Endothelial cell (in vitro differentiated cells): ENCODE measurements around the gene RUFY4. TPM values are rescaled to one million over a fixed set of nuclear protein-coding genes. Genes with fewer than 3 reads are reported as not detected.

ENCODE experiments used
- DNase-seq: peaks from one replicate; pipeline ENCODE4 v3.0.0; 2021; ENCODE audit warnings: low spot score
- H3K27ac Mint-ChIP-seq: one replicate; pipeline ENCODE4 v1.8.0; 2021; ENCODE audit warnings: mixed read lengths, inconsistent platforms; ENCODE audit not compliant: unreplicated experiment
- H3K27me3 Mint-ChIP-seq: one replicate; pipeline ENCODE4 v1.8.0; 2021; ENCODE audit warnings: mild to moderate bottlenecking, moderate library complexity, mixed read lengths, inconsistent platforms; ENCODE audit not compliant: unreplicated experiment
- H3K36me3 Mint-ChIP-seq: one replicate; pipeline ENCODE4 v1.8.0; 2021; ENCODE audit warnings: mild to moderate bottlenecking, low read depth, mixed read lengths, inconsistent platforms; ENCODE audit not compliant: unreplicated experiment
- H3K4me1 Mint-ChIP-seq: one replicate; pipeline ENCODE4 v1.8.0; 2021; ENCODE audit warnings: mild to moderate bottlenecking, mixed read lengths, inconsistent platforms; ENCODE audit not compliant: unreplicated experiment
- H3K4me3 Mint-ChIP-seq: one replicate; pipeline ENCODE4 v1.8.0; 2021; ENCODE audit warnings: mild to moderate bottlenecking, mixed read lengths, inconsistent platforms; ENCODE audit not compliant: unreplicated experiment
- H3K9me3 Mint-ChIP-seq: one replicate; pipeline ENCODE4 v1.8.0; 2021; ENCODE audit warnings: mixed read lengths, inconsistent platforms; ENCODE audit not compliant: unreplicated experiment
- CTCF ChIP-seq: fragments of 200-600 bp; sonication (generic); IDR thresholded peaks from one replicate; pipeline ENCODE4 v1.5.0; 2021; ENCODE audit warnings: antibody characterized with exemption; ENCODE audit not compliant: unreplicated experiment
- total RNA-seq: library from RNA; stranded (reverse); fragmentation: NEBNext Ultra II Directional; extraction: Animal tissue kit (Norgen Biotek cat#: 25700); gene quantifications from one replicate; pipeline ENCODE4 v1.2.1, GENCODE V29; 2021; ENCODE audit not compliant: unreplicated experiment

Gene RUFY4
- total RNA-seq, 1 donor from 2014 or later: not detected

- Mint-ChIP-seq H3K4me3 (no peak within 1 kb of the TSS), H3K36me3 (no peaks in the 10 kb centered on the region), H3K27ac (peak within 1 kb of the TSS; percentile 80), H3K9me3 (peaks cover 3% of the 10 kb centered on the region), H3K27me3 (peaks cover 4% of the 10 kb centered on the region), H3K4me1 (peaks cover 18% of the 10 kb centered on the region)
- no peak for DNase-seq
- no peak for TF ChIP-seq CTCF
These were observed 56.6 kb downstream of the RUFY4 start, which contains the start of gene CXCR2 for GRCh38 chr2:218125626-218126080. Gene CXCR2, plus strand, starts transcription at chr2:218126028. Its CDS starts 8,774 bp downstream, at chr2:218134802.

- Mint-ChIP-seq H3K27ac (no peak overlapping the region), H3K4me1 (peaks cover 18% of the 10 kb centered on the region), H3K4me3 (no peak overlapping the region), H3K36me3 (no peaks in the 10 kb centered on the region), H3K9me3 (no peaks in the 10 kb centered on the region), H3K27me3 (peaks cover 5% of the 10 kb centered on the region)
- TF ChIP-seq CTCF: no peak
- DNase-seq: no peak
These were observed 58.9 kb downstream of the RUFY4 start for GRCh38 chr2:218127929-218128455.

GRCh38 chr2:218128781-218129457, 59.9 kb downstream of the RUFY4 start:
- Mint-ChIP-seq H3K4me3 (no peak overlapping the region), H3K36me3 (no peaks in the 10 kb centered on the region), H3K9me3 (no peaks in the 10 kb centered on the region), H3K27ac (no peak overlapping the region), H3K27me3 (peaks cover 6% of the 10 kb centered on the region), H3K4me1 (peaks cover 18% of the 10 kb centered on the region)
- TF ChIP-seq CTCF: no peak
- DNase-seq: no peak

- Mint-ChIP-seq H3K27ac (no peak overlapping the region), H3K9me3 (no peaks in the 10 kb centered on the region), H3K4me3 (no peak overlapping the region), H3K4me1 (peaks cover 16% of the 10 kb centered on the region), H3K36me3 (no peaks in the 10 kb centered on the region), H3K27me3 (peaks cover 6% of the 10 kb centered on the region)
- TF ChIP-seq CTCF: no peak
- DNase-seq: no peak
These were observed 60.5 kb downstream of the RUFY4 start for GRCh38 chr2:218129458-218130135.

GRCh38 chr2:218130377-218130776, 61.3 kb downstream of the RUFY4 start:
- no peak overlapping the region for H3K4me3 Mint-ChIP-seq
- no peak overlapping the region for H3K27ac Mint-ChIP-seq
- H3K36me3 Mint-ChIP-seq: no peaks in the 10 kb centered on the region
- H3K27me3 Mint-ChIP-seq: peaks cover 8% of the 10 kb centered on the region
- DNase-seq: no peak
- no peak for TF ChIP-seq CTCF
- peaks cover 8% of the 10 kb centered on the region for H3K4me1 Mint-ChIP-seq
- H3K9me3 Mint-ChIP-seq: no peaks in the 10 kb centered on the region
